SU-DHL-6 (cell line): ENCODE results near the gene PXYLP1.
A peak's percentile ranks its signal among the peaks of the same experiment; 100 is the strongest.

Source experiments
- H2AFZ ChIP-seq: fragments of 200-600 bp; sonication (generic); 2 replicates; pipeline ENCODE4 v1.6.1; 2014; ENCODE audit warnings: low read depth, mild to moderate bottlenecking, moderate library complexity, mixed read lengths, antibody characterized with exemption, low read length; ENCODE audit not compliant: severe bottlenecking
- H3F3A ChIP-seq: fragments of 200-600 bp; shearing (Covaris generic); 2 replicates; pipeline ENCODE4 v1.6.0; 2016; ENCODE audit warnings: antibody characterized with exemption, mild to moderate bottlenecking; ENCODE audit not compliant: insufficient read depth
- H3K27ac ChIP-seq: fragments of 200-600 bp; sonication (generic); 2 replicates; pipeline ENCODE4 v1.5.1; 2016; ENCODE audit warnings: low read depth, mild to moderate bottlenecking, low read length, moderate library complexity, mixed read lengths
- H3K27me3 ChIP-seq: fragments of 200-600 bp; sonication (generic), shearing (Covaris generic); 2 replicates; pipeline ENCODE4 v1.6.0; 2014; ENCODE audit warnings: mild to moderate bottlenecking, low read length
- H3K36me3 ChIP-seq: fragments of 200-600 bp; sonication (generic); 2 replicates; pipeline ENCODE4 v1.6.1; 2014; ENCODE audit warnings: mild to moderate bottlenecking, low read length, mixed read lengths
- H3K4me2 ChIP-seq: fragments of 300-600, 200-600 bp; shearing (Covaris generic), sonication (generic); 2 replicates; pipeline ENCODE4 v1.6.0; 2014; ENCODE audit warnings: low read length, low read depth, mild to moderate bottlenecking; ENCODE audit not compliant: poor library complexity, severe bottlenecking
- H3K4me3 ChIP-seq: fragments of 200-600 bp; sonication (generic); 2 replicates; pipeline ENCODE4 v1.5.1; 2014; ENCODE audit warnings: antibody characterized with exemption, low read length, mild to moderate bottlenecking, mixed read lengths; ENCODE audit not compliant: insufficient read depth, poor library complexity, severe bottlenecking
- H3K79me2 ChIP-seq: fragments of 200-600 bp; sonication (generic); 2 replicates; pipeline ENCODE4 v1.6.1; 2014; ENCODE audit warnings: mild to moderate bottlenecking, low read length, moderate library complexity; ENCODE audit not compliant: insufficient read depth
- H3K9ac ChIP-seq: fragments of 200-600 bp; sonication (generic); 2 replicates; pipeline ENCODE4 v1.7.0; 2014; ENCODE audit warnings: mild to moderate bottlenecking, low read length
- H3K9me2 ChIP-seq: fragments of 200-600 bp; sonication (generic); replicated peaks from 2 replicates; pipeline ENCODE4 v1.6.1; 2014; ENCODE audit warnings: low read length; ENCODE audit not compliant: insufficient read depth
- H3K9me3 ChIP-seq: fragments of 200-600 bp; sonication (generic); 2 replicates; pipeline ENCODE4 v1.6.1; 2014; ENCODE audit warnings: low read length, mixed read lengths; ENCODE audit not compliant: insufficient read depth
- H4K20me1 ChIP-seq: fragments of 200-600 bp; sonication (generic); 2 replicates; pipeline ENCODE4 v1.6.1; 2014; ENCODE audit warnings: low read depth, mild to moderate bottlenecking, antibody characterized with exemption, low read length, moderate library complexity, mixed read lengths
- EZH2phosphoT487 ChIP-seq: fragments of 200-600 bp; sonication (generic), shearing (Covaris generic); conservative IDR thresholded peaks from 2 replicates; pipeline ENCODE4 v1.6.1; 2018; ENCODE audit warnings: mild to moderate bottlenecking, antibody characterized with exemption, low read length, moderate library complexity, mixed read lengths
- TF ChIP-seq, protein P1 (sequence below): fragments of 200-600 bp; sonication (generic); IDR thresholded peaks from one replicate; pipeline ENCODE4 v1.5.1; 2017; ENCODE audit warnings: antibody characterized with exemption, mild to moderate bottlenecking, low read length, moderate library complexity; ENCODE audit not compliant: insufficient read depth, poor library complexity, severe bottlenecking

The PXYLP1 gene

DNA sequence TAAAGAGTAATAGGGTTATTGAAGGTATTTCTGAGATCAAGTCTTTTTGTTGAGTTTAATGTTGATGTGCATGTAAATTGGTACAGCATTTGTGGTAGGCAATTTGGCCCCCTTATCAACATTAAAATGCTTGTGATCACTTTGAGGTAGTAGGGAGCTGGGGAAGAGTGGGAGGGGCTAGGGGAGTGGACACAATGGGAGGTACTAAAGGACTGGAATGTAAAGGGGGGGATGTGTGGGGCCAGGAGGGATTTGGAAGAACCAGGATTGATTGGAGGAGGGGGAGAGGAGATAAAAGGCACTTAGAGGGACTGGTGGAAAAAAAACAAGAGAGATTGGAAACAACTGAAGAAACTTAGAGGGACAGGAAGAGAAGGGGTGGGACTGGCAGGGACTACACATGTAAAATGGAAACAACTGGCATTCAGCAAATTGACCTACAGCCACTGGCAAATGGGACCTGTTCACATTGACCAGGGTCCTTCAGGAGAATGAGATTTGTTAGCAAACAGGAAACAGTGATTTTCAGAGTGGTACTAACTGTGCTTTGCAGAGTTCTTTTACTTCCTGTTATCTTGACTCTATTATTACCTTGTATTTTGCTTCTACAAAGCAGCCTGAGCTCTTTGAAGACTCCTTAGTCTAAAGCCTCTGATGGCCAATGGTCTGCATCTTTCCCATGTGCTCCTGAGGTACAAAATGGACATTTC, 88.9 kb downstream of the PXYLP1 start:
- Histone ChIP-seq H3K36me3 (no peaks in the 10 kb centered on the region), H3K9me2 (no peaks in the 10 kb centered on the region), H3F3A (no peaks in the 10 kb centered on the region), H3K4me2 (no peak overlapping the region), H3K79me2 (no peaks in the 10 kb centered on the region), H3K27ac (no peak overlapping the region), H3K9me3 (no peaks in the 10 kb centered on the region), H3K9ac (no peak overlapping the region), H3K27me3 (no peaks in the 10 kb centered on the region), H2AFZ (peak overlapping the region; percentile 2), H3K4me3 (no peak overlapping the region), H4K20me1 (no peaks in the 10 kb centered on the region)
- TF ChIP-seq EZH2phosphoT487, result no peak
- TF ChIP-seq, protein P1, sequence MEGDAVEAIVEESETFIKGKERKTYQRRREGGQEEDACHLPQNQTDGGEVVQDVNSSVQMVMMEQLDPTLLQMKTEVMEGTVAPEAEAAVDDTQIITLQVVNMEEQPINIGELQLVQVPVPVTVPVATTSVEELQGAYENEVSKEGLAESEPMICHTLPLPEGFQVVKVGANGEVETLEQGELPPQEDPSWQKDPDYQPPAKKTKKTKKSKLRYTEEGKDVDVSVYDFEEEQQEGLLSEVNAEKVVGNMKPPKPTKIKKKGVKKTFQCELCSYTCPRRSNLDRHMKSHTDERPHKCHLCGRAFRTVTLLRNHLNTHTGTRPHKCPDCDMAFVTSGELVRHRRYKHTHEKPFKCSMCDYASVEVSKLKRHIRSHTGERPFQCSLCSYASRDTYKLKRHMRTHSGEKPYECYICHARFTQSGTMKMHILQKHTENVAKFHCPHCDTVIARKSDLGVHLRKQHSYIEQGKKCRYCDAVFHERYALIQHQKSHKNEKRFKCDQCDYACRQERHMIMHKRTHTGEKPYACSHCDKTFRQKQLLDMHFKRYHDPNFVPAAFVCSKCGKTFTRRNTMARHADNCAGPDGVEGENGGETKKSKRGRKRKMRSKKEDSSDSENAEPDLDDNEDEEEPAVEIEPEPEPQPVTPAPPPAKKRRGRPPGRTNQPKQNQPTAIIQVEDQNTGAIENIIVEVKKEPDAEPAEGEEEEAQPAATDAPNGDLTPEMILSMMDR, result no peak

GRCh38 chr3:141321109-141321497, 89.5 kb downstream of the PXYLP1 start:
- TF ChIP-seq EZH2phosphoT487, result no peak
- TF ChIP-seq, protein P1, result no peak
- Histone ChIP-seq H3K27ac (no peak overlapping the region), H3K9ac (no peak overlapping the region), H3F3A (no peaks in the 10 kb centered on the region), H3K9me3 (no peaks in the 10 kb centered on the region), H3K4me2 (no peak overlapping the region), H3K79me2 (no peaks in the 10 kb centered on the region), H2AFZ (peak overlapping the region; percentile 2), H3K9me2 (no peaks in the 10 kb centered on the region), H3K27me3 (no peaks in the 10 kb centered on the region), H3K36me3 (no peaks in the 10 kb centered on the region), H3K4me3 (no peak overlapping the region), H4K20me1 (no peaks in the 10 kb centered on the region)

DNA sequence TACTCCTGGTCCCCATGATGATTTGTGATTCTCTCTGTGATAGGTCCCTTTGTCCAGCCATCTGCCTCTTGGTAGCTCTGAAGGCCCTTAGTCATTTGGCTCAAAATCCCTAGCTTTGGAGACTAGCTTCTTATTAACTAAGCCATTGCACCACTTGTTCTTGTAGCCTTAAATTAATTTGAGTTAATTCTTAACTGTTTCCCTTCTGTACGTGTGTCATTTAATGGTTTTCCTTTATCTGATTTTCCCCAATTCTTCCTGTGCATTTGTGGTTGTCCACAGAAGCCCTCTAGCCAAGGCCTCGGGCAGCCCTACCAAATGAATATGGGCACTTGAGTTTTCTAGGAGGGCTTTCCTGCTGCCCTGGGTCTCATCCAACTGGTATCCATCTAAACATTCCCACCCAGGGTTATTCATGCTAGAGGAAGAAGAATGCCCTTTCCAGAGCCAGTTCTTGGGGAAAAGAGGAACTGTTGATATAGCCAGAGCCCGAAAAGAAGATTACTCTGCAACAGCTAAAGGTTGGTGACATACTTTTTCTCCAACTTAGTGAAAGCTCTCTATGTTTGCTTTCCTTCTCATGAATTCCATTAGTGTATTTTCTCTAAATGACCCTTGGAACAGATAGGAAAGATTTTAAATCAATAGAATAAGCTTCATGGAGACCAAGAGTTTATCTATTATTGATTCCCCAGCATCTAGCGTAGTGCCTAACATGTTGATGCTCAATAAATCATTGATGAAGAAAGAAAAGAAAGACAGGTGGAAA, 92.5 kb downstream of the PXYLP1 start:
- H3K9me2 ChIP-seq, result no peaks in the 10 kb centered on the region
- H3K9me3 ChIP-seq, result no peaks in the 10 kb centered on the region
- H3K27me3 ChIP-seq, result no peaks in the 10 kb centered on the region
- no peaks in the 10 kb centered on the region for H3K36me3 ChIP-seq
- H3K4me2 ChIP-seq, result no peak overlapping the region
- H2AFZ ChIP-seq, result no peak overlapping the region
- H3K27ac ChIP-seq, result no peak overlapping the region
- TF ChIP-seq, protein P1, result no peak
- TF ChIP-seq EZH2phosphoT487, result no peak
- H3K4me3 ChIP-seq, result no peak overlapping the region
- no peaks in the 10 kb centered on the region for H3F3A ChIP-seq
- no peaks in the 10 kb centered on the region for H3K79me2 ChIP-seq
- H3K9ac ChIP-seq, result no peak overlapping the region
- no peaks in the 10 kb centered on the region for H4K20me1 ChIP-seq
